ENCODE data around the gene SNED1.

SNED1 gene

DNA sequence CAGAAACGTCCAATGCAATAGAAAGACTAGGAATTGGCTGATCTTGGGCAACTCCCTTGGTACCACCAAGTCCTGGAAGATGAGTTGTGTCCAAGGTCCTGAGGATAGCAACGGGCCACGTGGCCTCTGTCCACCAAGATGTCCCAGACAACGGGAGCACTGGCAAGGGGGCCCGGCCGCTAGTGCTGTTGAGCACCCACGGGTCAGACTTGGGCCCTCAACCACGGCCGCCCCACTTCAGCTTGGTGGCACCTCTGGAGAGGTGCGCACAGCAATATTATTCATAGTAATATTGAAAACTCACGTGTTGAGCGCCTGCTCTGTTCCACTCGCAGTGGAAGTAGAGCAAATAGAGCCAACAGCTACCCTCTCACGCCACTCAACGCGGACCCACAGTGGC lies 131.9 kb downstream of the SNED1 start:
- no peak for DNase-seq (ENCODE audit: low spot score)

DNA sequence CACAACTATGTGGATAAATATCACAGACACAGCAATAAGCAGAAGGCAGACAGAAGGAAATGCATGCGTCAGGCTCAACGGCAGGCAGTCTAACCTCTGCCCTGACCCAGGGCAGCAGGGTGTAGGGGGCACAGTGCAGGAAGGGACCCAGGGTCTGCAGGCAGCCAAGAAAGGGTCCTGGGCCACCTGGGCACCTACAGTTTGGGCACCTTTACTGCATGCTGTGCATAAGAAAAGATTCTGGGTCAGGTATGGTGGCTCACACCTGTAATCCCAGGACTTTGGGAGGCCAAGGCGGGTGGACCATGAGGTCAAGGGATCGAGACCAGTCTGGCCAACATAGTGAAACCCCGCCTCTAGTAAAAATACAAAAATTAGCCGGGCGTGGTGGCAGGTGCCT lies 133.1 kb downstream of the SNED1 start:
- DNase-seq (ENCODE audit: low spot score): no peak

DNA sequence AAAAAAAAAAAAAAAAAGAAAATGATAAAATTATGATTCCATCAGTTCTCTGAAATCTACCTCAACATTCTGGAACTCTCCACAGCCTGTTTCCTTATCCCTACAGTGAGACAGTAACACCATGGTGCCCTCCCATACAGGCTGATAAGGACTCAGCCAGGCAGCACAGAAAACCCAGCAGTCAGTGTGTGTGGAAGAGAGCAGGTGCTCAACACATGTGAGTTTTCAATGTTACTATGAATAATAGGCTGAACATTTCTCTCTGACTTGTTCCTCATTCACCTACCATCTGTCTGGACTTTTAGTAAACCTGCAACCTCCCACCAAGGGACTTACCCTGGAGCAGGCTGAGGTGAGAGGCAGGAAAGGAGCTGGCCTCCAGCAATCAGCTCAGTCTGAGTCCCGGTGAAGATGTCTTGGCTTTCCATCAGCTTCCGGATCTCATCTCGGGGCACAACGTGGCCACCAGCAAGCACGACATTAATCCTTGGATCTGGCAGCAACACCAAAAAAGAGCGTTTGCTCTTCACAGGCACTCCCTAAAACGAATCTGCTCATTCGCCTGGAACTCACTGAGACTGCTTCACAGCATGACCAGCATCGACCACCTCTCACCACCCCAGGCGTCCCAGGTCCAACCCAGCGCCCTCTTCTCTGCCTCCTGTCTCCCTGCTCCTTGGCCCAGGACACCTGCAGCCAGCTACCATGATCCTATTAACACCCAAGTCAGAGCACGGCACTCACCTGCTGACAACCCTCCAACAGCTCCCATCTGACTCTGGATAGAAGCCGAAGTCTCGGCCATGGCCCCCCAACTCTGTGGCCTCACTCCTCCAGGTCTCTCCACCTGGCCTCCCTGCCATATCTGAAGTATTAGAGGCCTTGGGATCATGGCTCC lies 134.4 kb downstream of the SNED1 start:
- no peak for DNase-seq (ENCODE audit: low spot score)

DNA sequence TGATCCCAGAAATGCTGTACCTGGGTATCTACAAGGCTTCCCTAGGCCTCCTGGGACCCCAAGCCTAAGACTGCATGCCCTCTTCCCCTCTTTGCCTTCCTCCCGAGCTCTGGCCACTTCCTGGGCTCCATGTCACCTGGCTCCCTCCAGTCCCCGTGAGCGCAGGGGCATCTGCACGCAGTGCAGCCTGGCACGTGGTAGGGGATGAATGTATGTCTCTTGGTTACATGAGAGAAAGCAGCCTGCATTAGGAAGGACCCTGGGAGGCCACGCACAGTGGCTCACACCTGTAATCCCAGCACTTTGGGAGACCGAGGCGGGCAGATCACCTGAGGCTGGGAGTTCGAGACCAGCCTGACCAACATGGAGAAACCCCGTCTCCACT lies 135.0 kb downstream of the SNED1 start:
- DNase-seq (ENCODE audit: low spot score): no peak

DNA sequence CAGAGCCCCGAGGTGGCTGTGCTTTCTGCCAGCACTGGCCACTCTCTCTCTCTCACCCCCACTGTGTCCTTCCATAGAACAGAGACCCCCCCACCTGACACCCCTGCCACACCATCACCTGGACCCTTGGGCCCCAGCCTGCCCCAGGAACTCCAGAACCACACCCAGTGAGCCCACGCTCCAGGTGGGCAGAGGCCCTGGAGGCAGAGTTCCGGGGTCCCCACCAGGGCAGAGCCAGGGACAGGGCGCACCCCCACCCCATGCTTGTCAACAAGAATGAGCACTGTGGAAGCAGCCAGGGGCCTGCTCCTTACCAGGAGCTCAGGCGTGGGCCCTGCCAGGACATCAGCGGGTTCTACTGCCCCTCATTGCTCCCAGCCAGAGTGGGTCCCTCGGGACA lies 136.3 kb downstream of the SNED1 start:
- no peak for DNase-seq (ENCODE audit: low spot score)

DNA sequence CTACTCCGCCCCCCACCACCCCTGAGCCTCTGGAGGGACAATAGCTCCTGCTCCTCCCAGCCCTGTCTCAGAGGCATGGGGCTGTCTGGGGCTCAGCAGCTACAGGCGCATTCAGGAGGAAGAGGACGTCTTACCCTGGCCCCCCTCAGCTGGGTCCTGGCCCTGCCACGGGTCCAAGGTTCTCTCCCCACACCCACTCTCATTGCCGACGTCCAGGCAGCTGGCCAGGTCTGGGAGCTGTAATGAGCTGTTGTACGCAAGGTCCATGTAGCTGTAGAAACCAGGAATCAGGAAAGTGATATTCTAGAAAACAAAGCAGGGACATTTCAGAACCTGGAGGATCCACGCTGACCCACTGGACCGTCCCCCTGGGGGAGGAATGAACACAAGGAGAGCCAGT lies 137.3 kb downstream of the SNED1 start:
- DNase-seq (ENCODE audit: low spot score): no peak

DNA sequence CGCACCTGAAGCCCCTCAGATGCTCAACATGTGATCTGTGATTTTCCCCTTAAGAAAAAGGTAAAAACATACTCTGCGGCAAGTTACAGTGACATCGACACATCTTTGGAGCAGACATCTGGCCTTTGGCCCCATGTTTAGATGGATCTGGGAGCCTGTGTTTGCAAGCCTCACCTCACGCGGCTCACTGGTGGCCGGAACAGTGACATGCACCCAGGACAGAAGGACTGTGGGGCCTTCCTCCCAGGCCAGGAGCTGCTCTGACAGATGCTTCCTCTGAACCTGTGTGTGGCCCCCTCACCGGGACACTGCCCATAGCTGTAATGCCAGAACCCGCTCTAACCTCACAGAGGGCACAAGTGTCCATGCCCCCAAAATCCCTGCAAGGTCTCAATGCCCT lies 137.8 kb downstream of the SNED1 start:
- DNase-seq (ENCODE audit: low spot score): no peak

DNA sequence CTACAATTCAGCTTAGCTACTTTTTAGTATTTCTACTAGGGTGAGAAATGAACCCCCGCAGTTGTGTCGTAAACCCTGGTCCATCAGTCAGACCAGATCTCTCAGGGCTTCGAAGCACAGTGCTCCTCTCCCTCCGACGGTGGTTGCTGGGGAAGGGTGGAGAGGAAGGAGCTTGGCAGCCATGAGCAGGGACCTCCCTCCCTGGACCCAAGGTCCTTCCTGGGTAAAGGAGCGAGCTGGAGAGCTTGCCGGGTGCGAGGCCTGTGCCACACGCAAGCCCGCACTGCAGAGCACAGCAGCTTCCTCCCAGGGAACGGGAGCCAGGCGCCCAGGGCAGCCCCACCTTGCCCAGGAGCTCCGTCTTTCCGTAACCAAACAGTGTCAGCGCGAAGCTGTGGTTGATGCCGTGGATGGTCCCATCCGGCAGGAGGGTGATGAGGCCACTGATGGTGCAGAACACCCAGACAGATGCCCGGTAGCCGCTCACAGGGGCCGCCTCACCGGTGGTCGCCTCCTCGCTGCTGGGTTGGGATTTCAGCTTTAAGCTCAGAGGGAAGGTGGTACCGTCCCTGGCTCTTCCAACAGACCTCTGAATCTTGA lies 138.3 kb downstream of the SNED1 start:
- DNase-seq (ENCODE audit: low spot score): no peak

DNA sequence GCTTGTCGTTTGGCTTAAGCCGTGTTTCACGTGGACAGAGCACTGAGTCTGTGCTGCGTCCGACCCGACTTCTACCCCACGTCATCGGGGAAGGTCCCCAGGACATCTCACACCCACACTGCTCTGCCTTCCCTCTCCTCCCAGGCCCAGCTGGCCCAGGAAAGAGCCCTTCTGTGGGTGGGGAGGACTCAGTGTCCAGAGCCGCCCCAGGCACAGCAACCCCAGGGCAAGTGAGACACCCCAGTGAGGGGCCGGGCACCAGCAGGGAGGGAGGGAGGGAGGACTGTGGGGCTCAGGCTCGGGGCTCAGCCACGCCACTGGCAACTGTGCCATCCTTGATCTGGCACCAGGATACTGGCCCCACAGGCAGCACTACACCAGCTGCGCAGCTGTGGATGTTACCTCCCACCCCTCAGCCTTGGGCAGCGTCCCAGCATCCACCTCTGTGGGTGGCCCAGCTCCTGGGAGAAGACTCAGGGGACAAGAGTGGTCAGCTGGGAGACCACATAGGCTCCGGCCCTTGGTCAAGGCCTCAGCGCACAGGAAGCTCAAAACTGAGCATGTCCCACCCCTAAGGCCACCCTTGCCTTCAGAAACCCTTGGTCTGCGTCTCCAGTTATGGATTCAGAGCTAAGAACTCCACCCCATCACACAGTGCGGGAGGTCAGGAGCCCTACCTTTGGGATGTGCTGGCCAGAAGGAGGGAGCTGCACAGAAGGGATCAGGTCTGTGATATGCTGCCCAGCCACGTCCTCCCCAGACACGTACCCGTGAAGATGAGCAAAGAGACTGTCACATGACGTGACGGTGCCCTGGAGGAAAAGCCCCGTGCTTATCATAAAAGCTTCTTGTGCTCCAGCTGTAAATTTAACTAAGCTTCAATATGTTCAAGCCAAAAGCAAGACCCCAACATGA lies 139.1 kb downstream of the SNED1 start:
- DNase-seq (ENCODE audit: low spot score): no peak

DNA sequence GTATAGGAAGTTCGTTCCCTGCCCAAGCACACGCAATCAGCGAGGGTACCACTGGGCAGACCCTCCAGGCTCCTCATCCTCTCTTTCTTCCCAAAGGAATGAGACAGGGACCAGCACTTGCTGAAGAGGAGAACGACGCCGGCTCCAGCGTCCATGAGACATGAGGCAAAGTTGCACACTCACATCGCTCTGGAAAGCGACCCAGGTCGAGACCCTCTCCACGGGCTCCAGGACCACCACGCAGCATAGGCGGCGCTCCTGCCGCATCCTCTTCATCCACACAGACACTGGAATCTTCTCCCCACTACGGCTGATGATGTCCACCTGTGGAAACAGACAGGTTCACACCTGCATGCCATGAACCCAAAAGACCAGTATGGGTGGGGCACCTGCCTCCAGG lies 140.1 kb downstream of the SNED1 start:
- DNase-seq (ENCODE audit: low spot score): no peak

DNA sequence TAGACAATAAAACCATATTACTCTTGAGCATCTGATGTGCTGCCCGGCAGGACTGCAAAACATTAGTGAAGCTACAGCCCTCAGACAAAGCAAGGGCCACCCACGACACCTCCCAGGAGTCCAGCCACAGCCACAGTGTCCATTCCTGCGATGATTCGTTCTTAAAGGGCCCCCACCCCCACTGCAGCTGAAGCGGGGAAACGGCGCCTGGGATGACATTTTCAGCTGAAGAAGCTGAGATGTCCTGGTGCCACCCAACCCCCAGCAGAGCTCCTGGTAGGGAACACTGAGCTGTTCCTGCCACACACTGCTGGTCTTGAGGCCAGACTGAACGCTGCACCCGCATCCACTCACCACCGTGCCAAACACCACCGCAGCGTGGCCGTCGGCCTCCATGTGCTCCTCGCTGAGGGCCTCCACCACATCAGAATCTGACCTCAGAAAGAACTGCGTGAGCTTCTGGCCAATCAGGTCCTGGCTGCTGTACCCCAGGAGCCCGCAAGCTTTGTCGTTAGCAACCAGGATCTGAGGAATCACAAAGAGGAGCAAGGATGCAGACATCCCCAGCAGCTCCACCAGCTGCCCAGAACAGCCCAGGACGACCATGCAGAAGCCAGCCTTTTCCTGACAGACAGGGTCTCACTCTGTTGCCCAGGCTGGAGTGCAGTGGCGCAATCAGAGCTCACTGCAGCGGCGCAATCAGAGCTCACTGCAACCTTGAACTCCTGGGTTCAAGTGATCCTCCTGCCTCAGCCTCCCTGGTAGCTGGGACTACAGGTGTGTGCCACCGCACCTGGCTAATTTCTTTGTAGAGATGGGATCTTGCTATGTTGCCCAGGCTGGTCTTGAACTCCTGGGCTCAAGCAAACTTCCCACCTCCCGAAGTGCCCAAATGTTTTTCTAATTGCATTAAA lies 141.4 kb downstream of the SNED1 start:
- DNase-seq (ENCODE audit: low spot score): no peak

DNA sequence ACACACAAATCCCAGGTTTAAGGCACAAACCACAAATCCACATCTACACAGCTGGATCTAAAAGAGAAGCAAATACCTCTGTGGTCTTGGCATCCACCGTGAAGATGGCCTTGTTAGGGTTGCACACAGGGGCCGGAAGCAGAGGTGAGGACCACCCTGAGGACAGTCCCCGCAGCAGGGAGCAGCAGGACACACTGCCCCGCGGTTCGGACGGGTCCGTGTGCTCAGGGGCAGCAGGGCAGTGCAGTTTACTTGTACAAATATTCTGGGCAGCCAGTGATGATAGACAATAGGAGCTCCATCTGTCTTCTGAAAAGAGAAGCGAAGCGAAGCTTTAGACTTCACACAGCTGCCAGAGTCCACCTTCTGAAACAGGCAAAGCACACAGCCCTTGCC lies 142.0 kb downstream of the SNED1 start:
- DNase-seq (ENCODE audit: low spot score): no peak

DNA sequence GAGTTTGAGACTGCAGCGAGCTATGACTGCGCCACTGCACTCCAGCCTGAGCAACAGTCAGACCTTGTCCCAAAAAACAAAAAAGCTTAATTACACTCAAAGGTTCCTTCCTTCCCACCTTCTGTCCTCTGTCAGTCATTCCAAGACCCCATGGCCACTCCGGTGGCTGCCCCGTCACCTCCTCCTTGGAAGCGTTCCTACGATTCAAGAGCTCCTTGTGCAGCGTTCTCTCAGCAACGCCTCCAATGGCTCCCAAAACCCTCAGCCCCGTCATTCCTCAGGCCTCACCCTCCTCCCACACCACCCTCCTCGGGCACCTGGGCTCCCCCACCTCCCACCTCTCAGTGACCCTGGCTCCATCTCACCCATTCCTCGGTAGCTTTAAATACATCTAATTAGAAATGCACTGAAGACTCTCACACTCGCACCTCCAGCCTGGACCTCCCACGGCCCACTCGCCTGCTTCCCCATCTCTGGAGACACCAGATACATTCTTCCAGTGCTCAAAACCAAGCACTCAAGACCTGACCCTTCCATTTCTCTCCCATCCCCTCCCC lies 142.9 kb downstream of the SNED1 start:
- DNase-seq (ENCODE audit: low spot score): no peak

DNA sequence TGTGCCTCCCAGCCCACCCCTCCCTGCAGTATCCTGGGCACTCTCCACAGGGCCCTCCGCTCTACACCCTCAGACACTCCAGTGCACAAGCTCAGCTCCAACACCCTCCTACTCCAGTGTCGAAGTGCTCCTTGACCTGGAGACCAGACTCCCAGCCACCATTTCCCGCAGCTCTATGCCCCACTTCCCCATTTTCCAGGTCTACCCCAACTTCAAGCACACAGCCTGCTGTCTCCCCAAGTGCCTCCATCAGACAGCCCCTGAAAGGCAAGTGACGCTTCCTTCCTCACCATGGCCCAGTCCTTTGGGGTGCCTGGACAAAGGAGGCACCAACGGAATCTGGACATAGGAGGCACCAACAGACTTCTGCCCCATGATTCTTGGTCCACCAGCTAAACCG lies 143.6 kb downstream of the SNED1 start:
- no peak for DNase-seq (ENCODE audit: low spot score)

DNA sequence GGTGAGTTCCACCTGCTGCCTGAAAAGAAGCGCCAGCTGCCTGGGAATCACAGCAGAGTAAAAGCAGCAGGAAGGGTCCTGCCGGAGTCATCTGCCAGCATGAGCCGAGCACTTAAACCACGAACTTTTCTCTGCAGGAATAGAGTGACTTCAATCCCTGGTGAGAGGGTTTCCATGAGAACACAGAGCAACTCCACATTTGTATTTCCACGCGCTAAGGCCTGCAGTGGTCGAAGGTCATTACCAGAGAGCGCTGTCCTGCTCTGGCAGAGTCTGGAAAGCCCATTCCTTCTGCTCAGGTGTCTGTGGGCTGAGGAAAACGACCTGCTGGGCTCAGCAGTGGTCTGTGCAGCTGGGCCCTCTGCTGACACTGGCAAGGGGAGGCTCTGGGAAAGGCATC lies 144.2 kb downstream of the SNED1 start:
- no peak for DNase-seq (ENCODE audit: low spot score)

Data from kidney capillary endothelial cell (primary cell).